Natural killer cell (primary cell): ENCODE data around the gene KSR2. TPM values are rescaled to one million over a fixed set of nuclear protein-coding genes. Genes with fewer than 3 reads are reported as not detected.

ENCODE experiments used
- ATAC-seq, 3 donors: fragments of 150-1000 bp in 2 of 3; fragments of 200-7000 bp in 1 of 3; cut with Tn5 transposase; 1 replicate in 1 of 3; 2 replicates in 2 of 3; pipeline ENCODE4 v1.10.0; 2021; ENCODE audit warnings: mild to moderate bottlenecking in 2 of 3, moderate library complexity in 2 of 3
- DNase-seq, 2 donors: peaks; one replicate each; pipeline versions ENCODE4 v3.0.0 to v3.0.0-alpha.2; 2013 to 2021; ENCODE audit warnings: mixed read lengths in 1 of 2
- H3K27ac ChIP-seq: one replicate; pipeline ENCODE4 v1.5.1; 2013; ENCODE audit warnings: mild to moderate bottlenecking, low read length
- H3K27me3 ChIP-seq: one replicate; pipeline ENCODE4 v1.6.1; 2013; ENCODE audit warnings: low read length; ENCODE audit not compliant: control insufficient read depth, insufficient read depth
- H3K36me3 ChIP-seq: one replicate; pipeline ENCODE4 v1.6.1; 2013; ENCODE audit warnings: low read length; ENCODE audit not compliant: control insufficient read depth, insufficient read depth
- H3K4me1 ChIP-seq: one replicate; pipeline ENCODE4 v1.6.1; 2013; ENCODE audit warnings: low read length; ENCODE audit not compliant: control insufficient read depth, insufficient read depth
- H3K4me3 ChIP-seq: one replicate; pipeline ENCODE4 v1.5.1; 2013; ENCODE audit warnings: low read length
- H3K9me3 ChIP-seq: one replicate; pipeline ENCODE4 v1.6.1; 2013; ENCODE audit warnings: low read length; ENCODE audit not compliant: control insufficient read depth, insufficient read depth
- H3K27ac Mint-ChIP-seq, 2 donors: one replicate each; pipeline ENCODE4 v1.8.0; 2022; ENCODE audit warnings: mild to moderate bottlenecking in 2 of 2, mixed read lengths in 2 of 2, moderate library complexity in 1 of 2
- H3K27me3 Mint-ChIP-seq, 2 donors: one replicate each; pipeline ENCODE4 v1.8.0; 2022; ENCODE audit warnings: low read depth in 2 of 2, mixed read lengths in 2 of 2
- H3K36me3 Mint-ChIP-seq: one replicate; pipeline ENCODE4 v1.8.0; 2022; ENCODE audit warnings: mixed read lengths
- H3K4me1 Mint-ChIP-seq, 2 donors: one replicate each; pipeline ENCODE4 v1.8.0; 2022; ENCODE audit warnings: mixed read lengths in 2 of 2
- H3K4me3 Mint-ChIP-seq: one replicate; pipeline ENCODE4 v1.8.0; 2022; ENCODE audit warnings: mild to moderate bottlenecking, moderate library complexity, mixed read lengths
- H3K9me3 Mint-ChIP-seq, 2 donors: one replicate each; pipeline ENCODE4 v1.8.0; 2022; ENCODE audit warnings: mixed read lengths in 2 of 2
- CTCF ChIP-seq: fragments of 200-600 bp; IDR thresholded peaks from one replicate; pipeline ENCODE4 v1.8.0; 2022; ENCODE audit warnings: antibody characterized with exemption
- WGBS: methylation state at CpG from one replicate; pipeline ENCODE4 v1.1.7; 2013; ENCODE audit warnings: missing lambda C conversion rate; ENCODE audit not compliant: insufficient coverage; 5-methylcytosine and 5-hydroxymethylcytosine counted together
- intact Hi-C: fragments of 100-400 bp; cut with micrococcal nuclease; formaldehyde crosslinking; loops from one replicate; pipeline ENCODE4 v1.14.2; 2022
- total RNA-seq, 4 donors: library from RNA; stranded (reverse); fragments of 120-200 nt in 1 of 4; gene quantifications; one replicate each; pipeline versions ENCODE4 v1.2.3 to v1.2.4, GENCODE V29; 2013 to 2022

KSR2 gene
- total RNA-seq, 3 donors from 2014 or later (not counting 1 experiment from before 2014, with no cell fraction given), result not detected

GRCh38 chr12:117832459-117833457, 136.0 kb downstream of the KSR2 start:
- Histone ChIP-seq H3K27me3 (no peaks in the 10 kb centered on the region), H3K36me3 (no peaks in the 10 kb centered on the region), H3K4me3 (no peak overlapping the region), H3K9me3 (peaks cover 9% of the 10 kb centered on the region), H3K4me1 (peaks cover 4% of the 10 kb centered on the region), H3K27ac (no peak overlapping the region)
- peaks cover 5 to 14% of the 10 kb centered on the region in 2 donors for H3K27me3 Mint-ChIP-seq
- no peaks in the 10 kb centered on the region for H3K36me3 Mint-ChIP-seq
- no peak for TF ChIP-seq CTCF
- H3K9me3 Mint-ChIP-seq, result peaks cover 4% of the 10 kb centered on the region in 2 donors
- DNase-seq, result no peak
- intact Hi-C loops, result no loop called here
- WGBS, result 90% methylated on average over 12 of the region's 13 CpGs
- H3K4me3 Mint-ChIP-seq, result no peak overlapping the region
- no peak for ATAC-seq
- peaks cover 5 to 9% of the 10 kb centered on the region in 2 donors for H3K4me1 Mint-ChIP-seq
- no peak overlapping the region for H3K27ac Mint-ChIP-seq

GRCh38 chr12:117830471-117830870, 138.3 kb downstream of the KSR2 start:
- Histone ChIP-seq H3K27ac (no peak overlapping the region), H3K9me3 (peaks cover 9% of the 10 kb centered on the region), H3K4me3 (no peak overlapping the region), H3K36me3 (no peaks in the 10 kb centered on the region), H3K27me3 (no peaks in the 10 kb centered on the region), H3K4me1 (no peaks in the 10 kb centered on the region)
- H3K4me3 Mint-ChIP-seq, result no peak overlapping the region
- H3K9me3 Mint-ChIP-seq, result peaks cover 4% of the 10 kb centered on the region in 2 donors
- peaks cover 0 to 7% of the 10 kb centered on the region in 2 donors for H3K27me3 Mint-ChIP-seq
- intact Hi-C loops, result no loop called here
- no peak for DNase-seq
- no peak for ATAC-seq
- no peaks in the 10 kb centered on the region for H3K36me3 Mint-ChIP-seq
- H3K4me1 Mint-ChIP-seq, result no peaks in the 10 kb centered on the region
- WGBS, result 71% methylated on average over 2 of the region's 5 CpGs
- no peak for TF ChIP-seq CTCF
- no peak overlapping the region for H3K27ac Mint-ChIP-seq

- H3K27me3 Mint-ChIP-seq, result peaks cover 0 to 7% of the 10 kb centered on the region in 2 donors
These were observed 139.7 kb downstream of the KSR2 start for GRCh38 chr12:117829108-117829507.

More at GRCh38 chr12:117829108-117829507, 139.7 kb downstream of the KSR2 start:
- Histone ChIP-seq H3K4me3 (no peak overlapping the region), H3K27me3 (no peaks in the 10 kb centered on the region), H3K27ac (no peak overlapping the region), H3K36me3 (no peaks in the 10 kb centered on the region), H3K9me3 (peaks cover 9% of the 10 kb centered on the region), H3K4me1 (no peaks in the 10 kb centered on the region)
- H3K27ac Mint-ChIP-seq, result no peak overlapping the region
- intact Hi-C loops, result no loop called here
- ATAC-seq, result no peak
- TF ChIP-seq CTCF, result no peak
- H3K4me3 Mint-ChIP-seq, result no peak overlapping the region
- peaks cover 4% of the 10 kb centered on the region in 2 donors for H3K9me3 Mint-ChIP-seq
- no peaks in the 10 kb centered on the region for H3K4me1 Mint-ChIP-seq
- H3K36me3 Mint-ChIP-seq, result no peaks in the 10 kb centered on the region
- no peak for DNase-seq
- WGBS, result 93% methylated on average over 2 of the region's 2 CpGs
